OCI-LY3 (cell line): ENCODE results near the gene ASXL1.

Experiments
- CTCF ChIP-seq: fragments of 200-600, 300-600 bp; sonication (generic); IDR thresholded peaks from 2 replicates; pipeline ENCODE4 v1.5.1; 2014; ENCODE audit warnings: antibody characterized with exemption, low read length, low read depth
- EZH2phosphoT487 ChIP-seq: fragments of 200-600 bp; shearing (Covaris generic); IDR thresholded peaks from 2 replicates; pipeline ENCODE4 v1.6.1; 2018; ENCODE audit warnings: antibody characterized with exemption, mixed run types, low read depth

GRCh38 chr20:32336918-32337347 lies 21.2 kb upstream of the ASXL1 start:
- TF ChIP-seq CTCF (peak; percentile 77), EZH2phosphoT487 (no peak)
